IMR-90 (cell line): ENCODE data around the gene ZDHHC19. TPM values are rescaled to one million over a fixed set of nuclear protein-coding genes. Genes with fewer than 3 reads are reported as not detected.

ENCODE experiments used
- ATAC-seq: fragments of 200-7000 bp; cut with Tn5 transposase; 2 replicates; pipeline ENCODE4 v1.9.1; 2020; ENCODE audit warnings: low read depth, mild to moderate bottlenecking, moderate library complexity
- BruUV-seq: library from RNA; stranded (reverse); fragments of 400-500 nt; replicated peaks from 2 replicates; lab custom pipeline; 2021; lab: Mats Ljungman, UMichigan
- CTCF ChIA-PET: fragments of 300-600 bp; formaldehyde crosslinking; extraction: SDS; loops from one replicate; lab custom pipeline; 2021; ENCODE audit warnings: antibody characterized with exemption; lab: Yijun Ruan, JAX
- POLR2A ChIA-PET: fragments of 300-600 bp; sonication (Branson Sonifier 250); formaldehyde crosslinking; loops from one replicate; lab custom pipeline; 2022; ENCODE audit warnings: antibody characterized with exemption; ENCODE audit not compliant: unreplicated experiment; lab: Charles Lee
- DNase-seq: peaks from one replicate; pipeline ENCODE4 v3.0.0; 2013
- H2AFZ ChIP-seq: replicated peaks from 2 replicates; pipeline ENCODE3; 2013; ENCODE audit warnings: low read length, mild to moderate bottlenecking; ENCODE audit not compliant: poor library complexity
- H2AK5ac ChIP-seq: 2 replicates; pipeline ENCODE4 v1.6.1; 2013; ENCODE audit warnings: low read depth, low read length, inconsistent platforms
- H2AK9ac ChIP-seq: replicated peaks from 2 replicates; pipeline ENCODE3; 2013; ENCODE audit warnings: mild to moderate bottlenecking, low read depth, low read length, moderate library complexity; ENCODE audit not compliant: poor library complexity
- H2BK120ac ChIP-seq: 2 replicates; pipeline ENCODE4 v1.6.1; 2013; ENCODE audit warnings: low read depth, low read length, inconsistent platforms
- H2BK15ac ChIP-seq: 3 replicates; pipeline ENCODE4 v1.6.1; 2013; ENCODE audit warnings: low read depth, low read length, inconsistent platforms
- H2BK20ac ChIP-seq: 2 replicates; pipeline ENCODE4 v1.6.1; 2013; ENCODE audit warnings: low read depth, mild to moderate bottlenecking, inconsistent platforms, low read length, moderate library complexity
- H2BK5ac ChIP-seq: 2 replicates; pipeline ENCODE4 v1.6.1; 2013; ENCODE audit warnings: mild to moderate bottlenecking, low read depth, low read length, inconsistent platforms; ENCODE audit not compliant: poor library complexity, severe bottlenecking
- H3K14ac ChIP-seq: replicated peaks from 2 replicates; pipeline ENCODE4 v1.6.1; 2013; ENCODE audit warnings: low read depth, low read length, inconsistent platforms
- H3K18ac ChIP-seq: 2 replicates; pipeline ENCODE4 v1.6.1; 2013; ENCODE audit warnings: low read depth, low read length, control low read depth
- H3K23ac ChIP-seq: 2 replicates; pipeline ENCODE4 v1.6.1; 2013; ENCODE audit warnings: low read depth, low read length, inconsistent platforms
- H3K27ac ChIP-seq: 2 replicates; pipeline ENCODE4 v1.5.1; 2013; ENCODE audit warnings: mild to moderate bottlenecking, control low read depth, low read length; ENCODE audit not compliant: insufficient read depth
- H3K27me3 ChIP-seq: 2 replicates; pipeline ENCODE4 v1.6.1; 2013; ENCODE audit warnings: low read length; ENCODE audit not compliant: control insufficient read depth, insufficient read depth
- H3K36me3 ChIP-seq: 2 replicates; pipeline ENCODE4 v1.6.1; 2013; ENCODE audit warnings: low read length, mixed read lengths; ENCODE audit not compliant: control insufficient read depth, insufficient read depth
- H3K4ac ChIP-seq: 2 replicates; pipeline ENCODE4 v1.6.1; 2013; ENCODE audit warnings: low read depth, low read length, inconsistent platforms
- H3K4me1 ChIP-seq: 2 replicates; pipeline ENCODE4 v1.6.1; 2013; ENCODE audit warnings: low read length, mixed read lengths; ENCODE audit not compliant: control insufficient read depth, insufficient read depth
- H3K4me2 ChIP-seq: 2 replicates; pipeline ENCODE4 v1.6.1; 2013; ENCODE audit warnings: low read depth, mild to moderate bottlenecking, control low read depth, low read length, moderate library complexity
- H3K4me3 ChIP-seq: 2 replicates; pipeline ENCODE4 v1.5.1; 2013; ENCODE audit warnings: low read depth, mild to moderate bottlenecking, control low read depth, low read length, moderate library complexity; ENCODE audit not compliant: insufficient read depth
- H3K56ac ChIP-seq: 2 replicates; pipeline ENCODE4 v1.6.1; 2013; ENCODE audit warnings: low read length, inconsistent platforms; ENCODE audit not compliant: insufficient read depth; ENCODE audit errors: extremely low read depth
- H3K79me1 ChIP-seq, 2 experiments: 2 replicates each; pipeline ENCODE4 v1.6.1; 2013; ENCODE audit warnings: low read length in 2 of 2, inconsistent platforms in 1 of 2, low read depth in 1 of 2
- H3K9ac ChIP-seq: 2 replicates; pipeline ENCODE4 v1.6.1; 2013; ENCODE audit warnings: low read depth, low read length, control low read depth
- H3K9me1 ChIP-seq: 2 replicates; pipeline ENCODE4 v1.6.1; 2013; ENCODE audit warnings: low read length, inconsistent platforms; ENCODE audit not compliant: insufficient read depth
- H3K9me3 ChIP-seq: 2 replicates; pipeline ENCODE4 v1.6.1; 2013; ENCODE audit warnings: low read length; ENCODE audit not compliant: control insufficient read depth, insufficient read depth
- H4K20me1 ChIP-seq: 2 replicates; pipeline ENCODE4 v1.6.1; 2013; ENCODE audit warnings: low read length, inconsistent platforms; ENCODE audit not compliant: insufficient read depth
- H4K5ac ChIP-seq: 2 replicates; pipeline ENCODE4 v1.6.1; 2013; ENCODE audit warnings: mild to moderate bottlenecking, low read depth, low read length, control low read depth
- H4K8ac ChIP-seq, 2 experiments: 2 replicates each; pipeline ENCODE4 v1.6.1; 2013; ENCODE audit warnings: low read depth in 2 of 2, low read length in 2 of 2, control low read depth in 1 of 2, inconsistent platforms in 1 of 2
- H4K91ac ChIP-seq: 2 replicates; pipeline ENCODE4 v1.6.1; 2013; ENCODE audit warnings: low read depth, low read length, inconsistent platforms; ENCODE audit not compliant: insufficient read depth
- CHD1 ChIP-seq: IDR thresholded peaks from 2 replicates; pipeline ENCODE4 v1.6.1; 2012; ENCODE audit warnings: low read depth, low read length, improper control_type of control experiment
- CTCF ChIP-seq: conservative IDR thresholded peaks from 2 replicates; pipeline ENCODE4 v1.5.1; 2012; ENCODE audit warnings: mild to moderate bottlenecking, low read depth, low read length, improper control_type of control experiment
- MAZ ChIP-seq: IDR thresholded peaks from 2 replicates; pipeline ENCODE4 v1.6.1; 2012; ENCODE audit warnings: low read depth, mild to moderate bottlenecking, low read length, improper control_type of control experiment, moderate library complexity, borderline replicate concordance
- NFE2L2 ChIP-seq: fragments of 150-350 bp; IDR thresholded peaks from 2 replicates; pipeline ENCODE4 v1.6.1; 2016; ENCODE audit warnings: low read depth, mild to moderate bottlenecking, low read length
- POLR2A ChIP-seq: IDR thresholded peaks from 2 replicates; pipeline ENCODE4 v1.6.1; 2012; ENCODE audit warnings: mild to moderate bottlenecking, low read depth, low read length
- RAD21 ChIP-seq: IDR thresholded peaks from 2 replicates; pipeline ENCODE4 v1.6.1; 2012; ENCODE audit warnings: low read length, improper control_type of control experiment
- USF2 ChIP-seq: fragments of 150-350 bp; IDR thresholded peaks from 2 replicates; pipeline ENCODE4 v1.6.1; 2017; ENCODE audit warnings: mild to moderate bottlenecking, antibody characterized with exemption, low read length, low read depth
- WGBS, 2 experiments: methylation state at CpG; one replicate each; pipeline versions ENCODE4 v1.1.5 to v1.1.7; 2013; ENCODE audit warnings: missing lambda C conversion rate in 2 of 2; ENCODE audit not compliant: insufficient read length in 1 of 2; ENCODE audit errors: extremely low coverage in 2 of 2; 5-methylcytosine and 5-hydroxymethylcytosine counted together
- dilution Hi-C: fragments of 300-500 bp; cut with HindIII; formaldehyde crosslinking; loops from one replicate; pipeline ENCODE4 v1.14.3; 2018; ENCODE audit warnings: low sequenced_read_pairs; ENCODE audit not compliant: unreplicated experiment
- in situ Hi-C: fragments of 300-500 bp; cut with MboI; formaldehyde crosslinking; loops from 3 replicates; pipeline ENCODE4 v1.14.3; 2019; ENCODE audit warnings: low sequenced_read_pairs, inconsistent platforms, mixed read lengths
- intact Hi-C: fragments of 100-400 bp; cut with micrococcal nuclease; formaldehyde crosslinking; loops from 2 replicates; pipeline ENCODE4 v1.10.0; 2022
- polyA plus RNA-seq, 3 experiments: library from polyadenylated mRNA; depleted of rRNA; stranded (reverse); fragments of >200 nt; gene quantifications; 2 replicates each; pipeline ENCODE4 v1.2.3, GENCODE V29; 2012; ENCODE audit warnings: low replicate concordance in 1 of 3
- total RNA-seq: library from RNA; depleted of rRNA; stranded (reverse); fragments of >200 nt; gene quantifications from 2 replicates; pipeline ENCODE4 v1.2.3, GENCODE V29; 2012

The ZDHHC19 gene
- total and polyA plus RNA-seq, 2 of the 4 experiments (the other 2 are of a cell fraction) = 0.09 TPM; not detected in 1

- TF ChIP-seq CHD1 = no peak
- TF ChIP-seq NFE2L2 = no peak
These were observed 43.4 kb upstream of the ZDHHC19 start (continued) for GRCh38 chr3:196254376-196255283.

GRCh38 chr3:196251918-196252317 is 40.7 kb upstream of the ZDHHC19 start:
- H2AK9ac ChIP-seq = no peak overlapping the region
- no peak overlapping the region for H4K91ac ChIP-seq
- in situ Hi-C loops = loop anchor here (5.0 kb wide), 1 partner anchor 430 kb away; no protein-coding TSS in a partner anchor
- H3K4ac ChIP-seq = no peak overlapping the region
- intact Hi-C loops = loop anchor here (5.0 to 10.0 kb wide), 3 partner anchors 180 to 433 kb away; partner anchors contain the start of genes RNF168 and UBXN7
- H2AK5ac ChIP-seq = no peak overlapping the region
- peaks cover 22% of the 10 kb centered on the region for H3K36me3 ChIP-seq
- peaks cover 10 to 38% of the 10 kb centered on the region in 2 experiments for H3K79me1 ChIP-seq
- no peak for DNase-seq
- no peak overlapping the region for H3K27ac ChIP-seq
- no peak overlapping the region for H2AFZ ChIP-seq
- H2BK15ac ChIP-seq = no peak overlapping the region
- no peaks in the 10 kb centered on the region for H3K9me3 ChIP-seq
- H3K4me2 ChIP-seq = no peak overlapping the region
- WGBS, 2 experiments = 96% methylated on average over 9 of the region's 16 CpGs; no CpG with 5 or more reads in 1 of the 2 experiments
- no peaks in the 10 kb centered on the region for H3K4me1 ChIP-seq
- no TSS peak for BruUV-seq
- no peak overlapping the region for H3K9ac ChIP-seq
- H4K20me1 ChIP-seq = peaks cover 6% of the 10 kb centered on the region
- no peak overlapping the region for H4K5ac ChIP-seq
- no peak overlapping the region for H3K56ac ChIP-seq
- no peak overlapping the region for H3K18ac ChIP-seq
- no peak overlapping the region for H3K14ac ChIP-seq
- no peak overlapping the region for H3K4me3 ChIP-seq
- dilution Hi-C loops = no loop called here
- no peak overlapping the region for H4K8ac ChIP-seq
- no peak for ATAC-seq
- ChIA-PET POLR2A (no interaction called here), CTCF (no interaction called here)
- no peak overlapping the region for H2BK5ac ChIP-seq
- 0 out of 2 replicates have a peak, but pooled peaks cover 4% of the 10 kb centered on the region for H3K9me1 ChIP-seq
- H3K27me3 ChIP-seq = no peaks in the 10 kb centered on the region
- TF ChIP-seq MAZ (no peak), USF2 (no peak), POLR2A (no peak), CTCF (no peak), RAD21 (no peak)
- H2BK120ac ChIP-seq = no peak overlapping the region
- no peak overlapping the region for H3K23ac ChIP-seq
- H2BK20ac ChIP-seq = no peak overlapping the region
